Fibroblast of lung (primary cell): Measurements from ENCODE around the gene ABCC8.

ENCODE experiments used
- EZH2 ChIP-seq: IDR thresholded peaks from 2 replicates; pipeline ENCODE4 v1.5.1; 2012; ENCODE audit warnings: low read length, control low read depth, mild to moderate bottlenecking; ENCODE audit errors: missing control alignments
- TF ChIP-seq, protein P1 (sequence below), 2 donors: IDR thresholded peaks in 1 of 2; conservative IDR thresholded peaks in 1 of 2; 1 replicate in 1 of 2; 2 replicates in 1 of 2; pipeline ENCODE4 v1.5.1; 2011 to 2012; ENCODE audit warnings: low read length in 2 of 2, control low read depth in 1 of 2, inconsistent platforms in 1 of 2, low read depth in 1 of 2, mild to moderate bottlenecking in 1 of 2

DNA sequence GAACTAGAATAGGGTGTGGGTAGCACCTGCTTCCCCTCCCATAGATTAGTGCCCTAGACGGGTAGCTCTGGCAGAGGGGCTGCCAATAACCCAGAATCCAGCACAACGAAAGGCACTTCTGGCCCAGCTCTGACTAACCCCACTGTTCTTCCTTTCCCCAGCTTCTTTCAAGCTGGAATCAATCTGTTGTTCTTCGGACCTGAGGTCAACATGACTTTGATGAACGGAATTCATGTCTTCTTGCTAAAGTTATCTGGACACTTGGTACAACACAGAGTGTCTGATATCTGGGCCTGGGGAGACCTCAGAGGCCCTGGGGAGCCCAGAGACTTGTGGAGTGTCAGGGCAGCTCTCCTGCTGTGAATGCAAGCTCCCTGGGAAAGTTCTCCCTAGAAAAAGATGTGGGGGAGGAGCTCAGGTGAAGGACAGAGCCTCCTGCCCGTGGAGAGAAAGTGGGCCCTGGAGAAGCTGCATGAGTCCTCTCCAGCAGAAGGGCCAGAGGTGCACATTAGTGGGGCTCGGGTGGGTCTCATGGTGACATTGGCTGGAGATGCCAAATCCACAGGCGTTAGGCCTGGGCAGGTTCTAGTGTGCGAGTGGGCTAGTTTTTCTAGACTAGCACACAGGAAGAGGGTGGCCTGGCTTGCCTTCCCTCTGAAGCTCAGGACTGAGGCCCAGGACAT is 94.5 kb downstream of the ABCC8 start:
- TF ChIP-seq, protein P1, sequence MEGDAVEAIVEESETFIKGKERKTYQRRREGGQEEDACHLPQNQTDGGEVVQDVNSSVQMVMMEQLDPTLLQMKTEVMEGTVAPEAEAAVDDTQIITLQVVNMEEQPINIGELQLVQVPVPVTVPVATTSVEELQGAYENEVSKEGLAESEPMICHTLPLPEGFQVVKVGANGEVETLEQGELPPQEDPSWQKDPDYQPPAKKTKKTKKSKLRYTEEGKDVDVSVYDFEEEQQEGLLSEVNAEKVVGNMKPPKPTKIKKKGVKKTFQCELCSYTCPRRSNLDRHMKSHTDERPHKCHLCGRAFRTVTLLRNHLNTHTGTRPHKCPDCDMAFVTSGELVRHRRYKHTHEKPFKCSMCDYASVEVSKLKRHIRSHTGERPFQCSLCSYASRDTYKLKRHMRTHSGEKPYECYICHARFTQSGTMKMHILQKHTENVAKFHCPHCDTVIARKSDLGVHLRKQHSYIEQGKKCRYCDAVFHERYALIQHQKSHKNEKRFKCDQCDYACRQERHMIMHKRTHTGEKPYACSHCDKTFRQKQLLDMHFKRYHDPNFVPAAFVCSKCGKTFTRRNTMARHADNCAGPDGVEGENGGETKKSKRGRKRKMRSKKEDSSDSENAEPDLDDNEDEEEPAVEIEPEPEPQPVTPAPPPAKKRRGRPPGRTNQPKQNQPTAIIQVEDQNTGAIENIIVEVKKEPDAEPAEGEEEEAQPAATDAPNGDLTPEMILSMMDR (conservative IDR thresholded peaks at IDR 0.05 in 1 of 2, IDR thresholded peaks at IDR 0.05 in 1 of 2; ENCODE audit: low read depth in 1 of 2, low read length in 2 of 2) = no peak
- TF ChIP-seq EZH2 = no peak
